MM.1S (cell line): ENCODE data around the gene PRPF38A.

Experiments used
- EZH2 ChIP-seq: fragments of 300-600 bp; sonication (generic); optimal IDR thresholded peaks from 2 replicates; pipeline ENCODE3; 2017; ENCODE audit warnings: low read depth, mild to moderate bottlenecking, antibody characterized with exemption, low read length, mixed read lengths
- TF ChIP-seq, protein P1 (sequence below): fragments of 300-600 bp; sonication (generic); IDR thresholded peaks from 2 replicates; pipeline ENCODE4 v1.5.1; 2016; ENCODE audit warnings: antibody characterized with exemption, low read length, mixed read lengths

DNA sequence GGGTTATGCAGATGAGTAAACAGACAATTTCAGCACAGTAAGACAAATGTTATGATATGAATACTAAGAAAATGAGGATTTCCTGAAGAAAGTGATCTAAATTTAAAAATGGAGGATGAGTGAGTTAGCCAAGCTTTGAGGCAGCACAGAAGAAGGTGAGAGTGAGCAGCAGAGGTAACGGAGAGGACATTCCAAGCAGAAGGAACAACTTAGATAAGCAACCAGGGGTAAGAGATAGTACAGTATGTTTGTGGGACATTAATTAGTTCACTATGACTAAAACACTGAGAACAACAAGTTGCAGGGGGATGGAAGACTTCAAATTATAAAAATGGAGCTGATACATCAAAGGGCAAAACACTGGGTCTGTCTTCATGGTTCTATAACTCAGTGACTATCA lies 22.8 kb downstream of the PRPF38A start:
- TF ChIP-seq, protein P1, sequence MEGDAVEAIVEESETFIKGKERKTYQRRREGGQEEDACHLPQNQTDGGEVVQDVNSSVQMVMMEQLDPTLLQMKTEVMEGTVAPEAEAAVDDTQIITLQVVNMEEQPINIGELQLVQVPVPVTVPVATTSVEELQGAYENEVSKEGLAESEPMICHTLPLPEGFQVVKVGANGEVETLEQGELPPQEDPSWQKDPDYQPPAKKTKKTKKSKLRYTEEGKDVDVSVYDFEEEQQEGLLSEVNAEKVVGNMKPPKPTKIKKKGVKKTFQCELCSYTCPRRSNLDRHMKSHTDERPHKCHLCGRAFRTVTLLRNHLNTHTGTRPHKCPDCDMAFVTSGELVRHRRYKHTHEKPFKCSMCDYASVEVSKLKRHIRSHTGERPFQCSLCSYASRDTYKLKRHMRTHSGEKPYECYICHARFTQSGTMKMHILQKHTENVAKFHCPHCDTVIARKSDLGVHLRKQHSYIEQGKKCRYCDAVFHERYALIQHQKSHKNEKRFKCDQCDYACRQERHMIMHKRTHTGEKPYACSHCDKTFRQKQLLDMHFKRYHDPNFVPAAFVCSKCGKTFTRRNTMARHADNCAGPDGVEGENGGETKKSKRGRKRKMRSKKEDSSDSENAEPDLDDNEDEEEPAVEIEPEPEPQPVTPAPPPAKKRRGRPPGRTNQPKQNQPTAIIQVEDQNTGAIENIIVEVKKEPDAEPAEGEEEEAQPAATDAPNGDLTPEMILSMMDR, result no peak
- TF ChIP-seq EZH2, result no peak
